Transverse colon (tissue), 3 donors: Measurements from ENCODE around the gene GNS.

Experiments used
- CTCF ChIP-seq, 5 experiments: fragments of 200-600 bp in 3 of 5; fragments of 450-650 bp in 2 of 5; sonication (generic) in 3 of 5; IDR thresholded peaks; 1 replicate in 2 of 5; 2 replicates in 3 of 5; pipeline ENCODE4 v1.5.1; 2016 to 2017; ENCODE audit warnings: antibody characterized with exemption in 5 of 5, inconsistent platforms in 3 of 5, mild to moderate bottlenecking in 2 of 5, moderate library complexity in 1 of 5
- POLR2A ChIP-seq: fragments of 450-650 bp; IDR thresholded peaks from one replicate; pipeline ENCODE4 v1.6.1; 2016; ENCODE audit warnings: antibody characterized with exemption, mild to moderate bottlenecking, moderate library complexity

- TF ChIP-seq POLR2A (no peak), CTCF (IDR thresholded peaks at IDR 0.05) (no peak)
Observed at GRCh38 chr12:64808110-64808509, 48.9 kb upstream of the GNS start.
